Kidney (tissue), 14 donors: ENCODE data around the gene DICER1. TPM values are rescaled to one million over a fixed set of nuclear protein-coding genes. Genes with fewer than 3 reads are reported as not detected.

Source experiments
- DNase-seq, 5 donors: peaks; one replicate each; pipeline ENCODE4 v3.0.0-alpha.2; 2013 to 2020
- FAIRE-seq: peaks from 2 replicates; lab custom pipeline; 2012; peaks lifted over from hg19 to GRCh38; lab: Jason Lieb, UNC
- H3K27ac ChIP-seq, 2 donors: one replicate each; pipeline ENCODE4 v1.7.0; 2013; ENCODE audit warnings: low read depth in 2 of 2, low read length in 2 of 2, inconsistent platforms in 1 of 2
- H3K27me3 ChIP-seq: one replicate; pipeline ENCODE4 v1.7.1; 2013; ENCODE audit warnings: low read length, inconsistent platforms; ENCODE audit not compliant: control insufficient read depth, insufficient read depth
- H3K36me3 ChIP-seq, 3 donors: one replicate each; pipeline versions ENCODE4 v1.7.0 to v1.7.1; 2013; ENCODE audit warnings: low read length in 3 of 3, control low read depth in 1 of 3, inconsistent platforms in 1 of 3; ENCODE audit not compliant: insufficient read depth in 3 of 3, control insufficient read depth in 2 of 3
- H3K4me1 ChIP-seq, 3 donors: one replicate each; pipeline versions ENCODE4 v1.7.0 to v1.7.1; 2013; ENCODE audit warnings: low read length in 3 of 3, inconsistent platforms in 1 of 3, low read depth in 1 of 3; ENCODE audit not compliant: control insufficient read depth in 2 of 3, insufficient read depth in 2 of 3
- H3K4me3 ChIP-seq, 3 donors: one replicate each; pipeline versions ENCODE4 v1.7.0 to v1.8.1; 2013; ENCODE audit warnings: low read length in 3 of 3, control low read depth in 1 of 3, inconsistent platforms in 1 of 3
- H3K9ac ChIP-seq, 3 donors: one replicate each; pipeline versions ENCODE4 v1.7.0 to v1.7.1; 2013; ENCODE audit warnings: low read length in 3 of 3, control low read depth in 1 of 3, inconsistent platforms in 1 of 3
- H3K9me3 ChIP-seq, 3 donors: one replicate each; pipeline versions ENCODE4 v1.7.0 to v1.7.1; 2013; ENCODE audit warnings: low read length in 3 of 3, control low read depth in 1 of 3, inconsistent platforms in 1 of 3; ENCODE audit not compliant: control insufficient read depth in 2 of 3, insufficient read depth in 1 of 3
- CTCF ChIP-seq: IDR thresholded peaks from 3 replicates; pipeline ENCODE4 v1.5.1; 2012; ENCODE audit warnings: mild to moderate bottlenecking, moderate library complexity, borderline replicate concordance; ENCODE audit not compliant: insufficient read depth; ENCODE audit errors: extremely low read depth
- intact Hi-C: fragments of 100-400 bp; cut with DNase I; formaldehyde crosslinking; loops from one replicate; pipeline ENCODE4 v1.11.1; 2022
- polyA plus RNA-seq: library from polyadenylated mRNA; stranded (reverse); fragments of 350-450 nt; fragmentation: Illumina TruSeq; extraction: RNeasy Lipid Tissue Mini Kit (QIAGEN cat#74804); gene quantifications from one replicate; pipeline ENCODE4 v1.2.3, GENCODE V29; 2014; ENCODE audit warnings: low read depth, low replicate concordance; ENCODE audit not compliant: insufficient read depth
- total RNA-seq: library from RNA; stranded (reverse); fragmentation: NEBNext Ultra II Directional; extraction: Animal tissue kit (Norgen Biotek cat#: 25700); gene quantifications from one replicate; pipeline ENCODE4 v1.2.1, GENCODE V29; 2021
- donor health status: control.
- donor health status: control.
- donor health status: control.
- donor health status: control.
- donor health status: control.
- donor health status: DM: yes; HTN: yes; CAD: no.
- donor health status: Normal renal cell carcinoma (clear cell type).

Gene DICER1
- total and polyA plus RNA-seq, 2 donors from 2014 or later = 6.0 to 83.6 TPM

GRCh38 chr14:95106971-95107370 is 50.4 kb downstream of the DICER1 start:
- FAIRE-seq = no peak
- H3K27me3 ChIP-seq = no peaks in the 10 kb centered on the region
- H3K9ac ChIP-seq = no peak overlapping the region
- no peaks in the 10 kb centered on the region for H3K9me3 ChIP-seq
- no peak for DNase-seq
- H3K4me1 ChIP-seq = no peaks in the 10 kb centered on the region
- H3K27ac ChIP-seq = no peak overlapping the region
- intact Hi-C loops = no loop called here
- no peak overlapping the region for H3K4me3 ChIP-seq
- TF ChIP-seq CTCF = no peak
- peaks cover 18 to 72% (median 40%) of the 10 kb centered on the region in 3 donors for H3K36me3 ChIP-seq

DNA sequence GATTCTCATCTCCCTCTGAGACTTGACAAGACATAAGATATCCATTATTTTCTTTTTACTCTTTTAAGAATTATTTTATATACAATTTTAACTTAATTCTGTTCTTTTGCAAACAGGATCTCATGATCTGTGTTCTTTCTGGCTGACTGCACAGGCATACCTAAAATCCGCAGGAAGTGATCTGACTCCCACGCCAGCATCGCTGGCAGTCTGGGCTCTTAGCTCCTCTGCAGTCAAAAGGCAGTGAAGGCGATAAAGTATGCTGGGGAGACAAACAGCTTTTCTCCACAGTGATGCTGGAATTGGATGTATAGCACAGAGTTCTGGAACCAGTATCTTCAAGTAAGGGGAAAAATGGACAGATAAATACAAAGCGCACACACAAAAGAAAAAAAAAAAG is 52.4 kb downstream of the DICER1 start:
- no peak overlapping the region for H3K27ac ChIP-seq
- H3K36me3 ChIP-seq = peaks cover 15 to 68% (median 34%) of the 10 kb centered on the region in 3 donors
- no peak for TF ChIP-seq CTCF
- no peak overlapping the region for H3K4me3 ChIP-seq
- H3K9ac ChIP-seq = no peak overlapping the region
- H3K4me1 ChIP-seq = peaks cover 0 to 6% (median 0%) of the 10 kb centered on the region in 3 donors
- H3K27me3 ChIP-seq = no peaks in the 10 kb centered on the region
- DNase-seq = peak in 3 of 5 donors; percentile 41 to 55 (median 44)
- intact Hi-C loops = no loop called here
- FAIRE-seq = no peak
- H3K9me3 ChIP-seq = no peaks in the 10 kb centered on the region

- FAIRE-seq (no peak), DNase-seq (no peak)
- H3K9ac ChIP-seq = no peak overlapping the region
- intact Hi-C loops = no loop called here
- H3K4me1 ChIP-seq = peaks cover 0 to 6% (median 0%) of the 10 kb centered on the region in 3 donors
- no peak for TF ChIP-seq CTCF
- no peaks in the 10 kb centered on the region for H3K27me3 ChIP-seq
- H3K4me3 ChIP-seq = no peak overlapping the region
- no peak overlapping the region for H3K27ac ChIP-seq
- no peaks in the 10 kb centered on the region for H3K9me3 ChIP-seq
- peaks cover 13 to 60% (median 26%) of the 10 kb centered on the region in 3 donors for H3K36me3 ChIP-seq
These were observed 54.7 kb downstream of the DICER1 start for GRCh38 chr14:95102680-95103044.
